H1 (cell line): ENCODE measurements around the gene TPP2. TPM values are rescaled to one million over a fixed set of nuclear protein-coding genes. Genes with fewer than 3 reads are reported as not detected.

Experiments used
- CTCF ChIA-PET: fragments of 300-600 bp; sonication (Branson Sonifier 250); formaldehyde crosslinking; loops from one replicate; lab custom pipeline; 2021; ENCODE audit not compliant: partially characterized antibody; lab: Charles Lee
- POLR2A ChIA-PET: fragments of 300-600 bp; sonication (Branson Sonifier 250); formaldehyde crosslinking; loops from one replicate; lab custom pipeline; 2021; ENCODE audit warnings: inconsistent platforms; ENCODE audit not compliant: partially characterized antibody; lab: Charles Lee
- DNase-seq, 2 experiments: peaks; one replicate each; pipeline versions ENCODE4 v3.0.0 to v3.0.0-alpha.2; 2010 to 2022; ENCODE audit warnings: low spot score in 2 of 2, low read depth in 1 of 2, mixed read lengths in 1 of 2
- FAIRE-seq: peaks from 2 replicates; lab custom pipeline; 2011; peaks lifted over from hg19 to GRCh38; lab: Jason Lieb, UNC
- H2AFZ ChIP-seq: 2 replicates; pipeline ENCODE4 v1.8.1; 2012; ENCODE audit warnings: low read length, inconsistent platforms
- H2AK5ac ChIP-seq: 2 replicates; pipeline ENCODE4 v1.6.1; 2013; ENCODE audit warnings: low read depth, low read length
- H2BK120ac ChIP-seq: replicated peaks from 2 replicates; pipeline ENCODE3; 2013; ENCODE audit warnings: low read depth, low read length, inconsistent platforms
- H2BK12ac ChIP-seq: 2 replicates; pipeline ENCODE4 v1.6.1; 2013; ENCODE audit warnings: low read depth, low read length
- H2BK15ac ChIP-seq: 2 replicates; pipeline ENCODE4 v1.6.1; 2013; ENCODE audit warnings: low read length
- H2BK20ac ChIP-seq: 2 replicates; pipeline ENCODE4 v1.6.1; 2013; ENCODE audit warnings: low read length
- H2BK5ac ChIP-seq: 2 replicates; pipeline ENCODE4 v1.6.1; 2013; ENCODE audit warnings: low read depth, low read length
- H3K14ac ChIP-seq: 2 replicates; pipeline ENCODE4 v1.6.1; 2013; ENCODE audit warnings: inconsistent platforms; ENCODE audit not compliant: insufficient read length
- H3K18ac ChIP-seq: 2 replicates; pipeline ENCODE4 v1.6.1; 2013; ENCODE audit warnings: low read length; ENCODE audit errors: extremely low read depth
- H3K23ac ChIP-seq: 2 replicates; pipeline ENCODE4 v1.6.1; 2013; ENCODE audit warnings: inconsistent platforms; ENCODE audit not compliant: insufficient read length
- H3K23me2 ChIP-seq: 2 replicates; pipeline ENCODE4 v1.6.1; 2013; ENCODE audit warnings: low read depth, low read length
- H3K27ac ChIP-seq: 2 replicates; pipeline ENCODE4 v1.6.1; 2011; ENCODE audit warnings: low read depth, low read length, inconsistent platforms
- H3K27me3 ChIP-seq, 4 experiments: replicated peaks in 1 of 4; 1 replicate in 1 of 4; 2 replicates in 3 of 4; pipeline versions ENCODE4 v1.6.1 to v1.8.1; 2011 to 2013; ENCODE audit warnings: low read length in 3 of 4, mild to moderate bottlenecking in 3 of 4, inconsistent platforms in 2 of 4, mixed read lengths in 2 of 4, moderate library complexity in 1 of 4; ENCODE audit not compliant: control insufficient read depth in 3 of 4, insufficient read depth in 3 of 4; ENCODE audit errors: extremely low read depth in 1 of 4
- H3K36me3 ChIP-seq, 4 experiments: 2 replicates each; pipeline versions ENCODE4 v1.6.1 to v1.8.1; 2011 to 2013; ENCODE audit warnings: mild to moderate bottlenecking in 4 of 4, low read length in 3 of 4, moderate library complexity in 2 of 4, control low read depth in 1 of 4, inconsistent platforms in 1 of 4; ENCODE audit not compliant: insufficient read depth in 4 of 4, control insufficient read depth in 2 of 4
- H3K4ac ChIP-seq: replicated peaks from 2 replicates; pipeline ENCODE3; 2013; ENCODE audit warnings: low read length, low read depth, mixed read lengths, inconsistent platforms; ENCODE audit not compliant: insufficient read length
- H3K4me1 ChIP-seq, 4 experiments: replicated peaks in 1 of 4; 1 replicate in 1 of 4; 2 replicates in 3 of 4; pipeline versions ENCODE4 v1.6.1 to v1.8.1; 2011 to 2013; ENCODE audit warnings: low read length in 3 of 4, inconsistent platforms in 2 of 4, mixed read lengths in 1 of 4; ENCODE audit not compliant: insufficient read depth in 4 of 4, control insufficient read depth in 3 of 4
- H3K4me2 ChIP-seq, 2 experiments: 2 replicates each; pipeline versions ENCODE4 v1.6.1 to v1.8.1; 2011 to 2013; ENCODE audit warnings: low read depth in 2 of 2, low read length in 2 of 2, control low read depth in 1 of 2, inconsistent platforms in 1 of 2, mild to moderate bottlenecking in 1 of 2; ENCODE audit not compliant: insufficient read depth in 1 of 2
- H3K4me3 ChIP-seq, 4 experiments: fragments of 200-600, 300-600 bp in 1 of 4; sonication (generic), shearing (Covaris generic), sonication (Bioruptor Twin) in 1 of 4; 2 replicates each; pipeline versions ENCODE4 v1.5.1 to v1.8.1; 2011 to 2016; ENCODE audit warnings: low read length in 4 of 4, low read depth in 3 of 4, control low read depth in 2 of 4, inconsistent platforms in 2 of 4, mild to moderate bottlenecking in 2 of 4, mixed read lengths in 1 of 4, moderate library complexity in 1 of 4; ENCODE audit not compliant: insufficient read depth in 2 of 4; ENCODE audit errors: extremely low read depth in 1 of 4
- H3K56ac ChIP-seq: replicated peaks from 2 replicates; pipeline ENCODE3; 2013; ENCODE audit warnings: low read depth, mild to moderate bottlenecking, mixed read lengths, low read length, inconsistent platforms; ENCODE audit not compliant: insufficient read length
- H3K79me1 ChIP-seq: 2 replicates; pipeline ENCODE4 v1.6.1; 2013; ENCODE audit warnings: low read depth, low read length, control low read depth
- H3K79me2 ChIP-seq, 2 experiments: 2 replicates each; pipeline versions ENCODE4 v1.6.1 to v1.8.1; 2012 to 2013; ENCODE audit warnings: low read length in 2 of 2, mild to moderate bottlenecking in 2 of 2, inconsistent platforms in 1 of 2; ENCODE audit not compliant: insufficient read depth in 2 of 2, control insufficient read depth in 1 of 2
- H3K9ac ChIP-seq, 4 experiments: replicated peaks in 1 of 4; 1 replicate in 1 of 4; 2 replicates in 3 of 4; pipeline versions ENCODE4 v1.6.1 to v1.8.1; 2011 to 2013; ENCODE audit warnings: low read depth in 3 of 4, low read length in 3 of 4, control low read depth in 2 of 4, mild to moderate bottlenecking in 2 of 4, moderate library complexity in 2 of 4, inconsistent platforms in 1 of 4; ENCODE audit errors: extremely low read depth in 1 of 4
- H3K9me3 ChIP-seq, 2 experiments: 2 replicates each; pipeline versions ENCODE4 v1.6.1 to v1.8.1; 2012 to 2013; ENCODE audit warnings: mild to moderate bottlenecking in 2 of 2, moderate library complexity in 2 of 2, control low read depth in 1 of 2, inconsistent platforms in 1 of 2, low read depth in 1 of 2, low read length in 1 of 2, mixed read lengths in 1 of 2; ENCODE audit not compliant: insufficient read depth in 2 of 2
- H4K20me1 ChIP-seq, 2 experiments: replicated peaks in 1 of 2; 2 replicates each; pipeline versions ENCODE3 to v1.8.1; 2011 to 2013; ENCODE audit warnings: inconsistent platforms in 2 of 2, low read length in 2 of 2, mild to moderate bottlenecking in 1 of 2; ENCODE audit not compliant: insufficient read depth in 2 of 2, control insufficient read depth in 1 of 2
- H4K5ac ChIP-seq: 2 replicates; pipeline ENCODE4 v1.6.1; 2013; ENCODE audit warnings: low read length, low read depth, mixed read lengths, inconsistent platforms; ENCODE audit not compliant: insufficient read length
- H4K8ac ChIP-seq: 2 replicates; pipeline ENCODE4 v1.8.0; 2013; ENCODE audit warnings: mild to moderate bottlenecking, moderate library complexity, low read length, inconsistent platforms; ENCODE audit not compliant: insufficient read depth; ENCODE audit errors: extremely low read depth
- H4K91ac ChIP-seq: replicated peaks from 2 replicates; pipeline ENCODE3; 2013; ENCODE audit warnings: low read length, mixed read lengths, inconsistent platforms; ENCODE audit not compliant: insufficient read length
- BACH1 ChIP-seq: IDR thresholded peaks from 2 replicates; pipeline ENCODE4 v1.6.1; 2012; ENCODE audit warnings: low read length, improper control_type of control experiment
- CHD1 ChIP-seq: IDR thresholded peaks from 2 replicates; pipeline ENCODE4 v1.6.1; 2012; ENCODE audit warnings: low read depth, low read length, improper control_type of control experiment
- TAF7 ChIP-seq: optimal IDR thresholded peaks from 2 replicates; pipeline ENCODE3; 2011; ENCODE audit warnings: low read depth, mild to moderate bottlenecking, inconsistent platforms, low read length, moderate library complexity, borderline replicate concordance
- WGBS, 2 experiments: shearing (Covaris generic) in 1 of 2; methylation state at CpG; one replicate each; pipeline versions ENCODE4 v1.1.6 to v1.1.7; 2013 to 2015; ENCODE audit warnings: low lambda C conversion rate in 2 of 2, mixed read lengths in 2 of 2, inconsistent platforms in 1 of 2, low coverage in 1 of 2, missing lambda C conversion rate in 1 of 2; ENCODE audit not compliant: insufficient replicate concordance in 2 of 2, insufficient coverage in 1 of 2, insufficient read length in 1 of 2; ENCODE audit errors: extremely low coverage in 1 of 2, missing lambda C conversion rate in 1 of 2; 5-methylcytosine and 5-hydroxymethylcytosine counted together
- polyA plus RNA-seq, 7 experiments: library from polyadenylated mRNA; depleted of rRNA in 3 of 7; stranded (reverse) in 5 of 7; unstranded in 2 of 7; fragments of >200 nt in 5 of 7; fragments of 200-250 nt in 2 of 7; gene quantifications; 1 replicate in 5 of 7; 2 replicates in 1 of 7; 4 replicates in 1 of 7; pipeline versions ENCODE4 v1.2.1 to v1.2.3, GENCODE V29; 2011 to 2013; ENCODE audit warnings: missing spikeins in 2 of 7, mixed read lengths in 2 of 7
- total RNA-seq: library from RNA; stranded (reverse); fragmentation: NEBNext Ultra II Directional; extraction: Animal tissue kit (Norgen Biotek cat#: 25700); gene quantifications from 2 replicates; pipeline ENCODE4 v1.2.1, GENCODE V29; 2021

TPP2 gene
- total and polyA plus RNA-seq, 2 of the 8 experiments (the other 6 are each of a cell fraction or from before 2014, with no cell fraction given), result 15.9 to 85.7 TPM

DNA sequence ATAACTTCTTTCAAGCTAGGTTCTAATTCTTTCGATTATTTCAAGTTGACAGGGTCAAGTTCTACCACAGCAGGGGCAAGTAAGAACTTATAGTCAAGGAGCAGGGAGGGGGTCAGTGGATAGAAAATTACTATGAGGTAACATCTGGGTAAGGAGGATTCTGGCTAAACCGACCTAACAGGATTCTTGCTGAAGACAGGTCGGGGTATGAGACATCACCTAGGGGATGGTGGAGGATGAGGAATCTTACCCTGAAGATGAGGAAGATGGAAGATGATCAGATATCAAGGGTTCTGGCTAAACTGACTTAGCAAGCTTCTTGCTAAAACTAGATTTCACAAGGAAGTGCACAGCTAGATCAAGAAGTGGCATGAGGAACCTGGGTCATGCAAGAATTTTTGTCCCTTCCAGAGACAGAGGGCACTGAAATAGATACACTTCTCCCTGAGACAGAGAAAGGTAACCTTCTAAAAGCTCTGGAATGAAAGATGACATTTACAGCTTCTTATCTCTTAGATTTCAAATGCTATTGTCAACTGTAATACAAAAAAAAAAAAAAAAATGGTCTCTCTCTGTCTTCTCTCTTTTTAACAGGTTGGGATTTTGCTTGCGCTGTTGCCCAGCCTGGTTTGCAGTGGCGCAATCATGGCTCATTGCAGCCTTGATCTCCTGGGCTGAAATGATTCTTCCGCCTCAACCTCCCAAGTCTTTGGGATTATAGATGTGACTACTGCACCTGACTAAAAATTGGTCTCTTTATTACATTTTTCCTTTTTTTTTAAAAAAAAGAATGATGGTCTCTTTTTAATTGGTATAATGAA, 107.7 kb downstream of the TPP2 start:
- H2BK5ac ChIP-seq, result no peak overlapping the region
- no peak overlapping the region for H2AFZ ChIP-seq
- H3K79me1 ChIP-seq, result no peaks in the 10 kb centered on the region
- H4K20me1 ChIP-seq, result no peaks in the 10 kb centered on the region
- no peak overlapping the region for H3K14ac ChIP-seq
- no peak overlapping the region for H3K4me2 ChIP-seq
- H3K36me3 ChIP-seq, result no peaks in the 10 kb centered on the region
- no peak overlapping the region for H2BK20ac ChIP-seq
- no peak overlapping the region for H3K4me3 ChIP-seq
- no peaks in the 10 kb centered on the region for H3K23me2 ChIP-seq
- H3K56ac ChIP-seq, result no peak overlapping the region
- no peaks in the 10 kb centered on the region for H3K79me2 ChIP-seq
- FAIRE-seq (no peak), DNase-seq (no peak)
- no peaks in the 10 kb centered on the region for H3K27me3 ChIP-seq
- peaks cover 0 to 4% (median 0%) of the 10 kb centered on the region in 4 experiments; a peak in 1 of 7 replicates for H3K4me1 ChIP-seq
- no peak overlapping the region for H4K8ac ChIP-seq
- no peak overlapping the region for H3K9ac ChIP-seq
- H2BK12ac ChIP-seq, result no peak overlapping the region
- H3K9me3 ChIP-seq, result no peaks in the 10 kb centered on the region; a peak in 1 of 4 replicates
- POLR2A ChIA-PET, result no interaction called here
- H3K23ac ChIP-seq, result no peak overlapping the region
- no peak overlapping the region for H2BK15ac ChIP-seq
- CTCF ChIA-PET, result interaction anchor here (1.4 kb wide), 1 partner anchor 166 kb away, joined by 3 read pairs; no protein-coding TSS in a partner anchor
- no peak overlapping the region for H4K5ac ChIP-seq
- 87% methylated on average over 6 of the region's 6 CpGs; no CpG with 5 or more reads in 1 of the 2 experiments for WGBS, 2 experiments
- H2AK5ac ChIP-seq, result no peak overlapping the region
- no peak overlapping the region for H3K4ac ChIP-seq
- no peak overlapping the region for H4K91ac ChIP-seq
- H2BK120ac ChIP-seq, result no peak overlapping the region
- no peak overlapping the region for H3K27ac ChIP-seq
- TF ChIP-seq TAF7, result no peak
- no peak for TF ChIP-seq BACH1
- no peak for TF ChIP-seq CHD1
- H3K18ac ChIP-seq, result no peak overlapping the region
